HFFc6 (cell line): Measurements from ENCODE around the gene NPIPB8. TPM values are rescaled to one million over a fixed set of nuclear protein-coding genes. Genes with fewer than 3 reads are reported as not detected.
"Not testable (repeated sequence)": the region's sequence is repeated elsewhere in the genome, so short reads cannot be mapped to it uniquely, and the experiment has no call there.

Source experiments
- DNase-seq: peaks from one replicate; pipeline ENCODE4 v3.0.0-alpha.2; 2018
- H3K27ac Mint-ChIP-seq: 2 replicates; pipeline ENCODE4 v1.8.0; 2020; ENCODE audit warnings: mild to moderate bottlenecking, mixed read lengths
- H3K27me3 Mint-ChIP-seq: 2 replicates; pipeline ENCODE4 v1.8.0; 2021; ENCODE audit warnings: mild to moderate bottlenecking, moderate library complexity, mixed read lengths; ENCODE audit not compliant: insufficient read depth
- H3K36me3 Mint-ChIP-seq: 2 replicates; pipeline ENCODE4 v1.8.0; 2021; ENCODE audit warnings: low read depth, mixed read lengths
- H3K4me1 Mint-ChIP-seq: 2 replicates; pipeline ENCODE4 v1.8.0; 2020; ENCODE audit warnings: low read depth, mixed read lengths
- H3K4me3 Mint-ChIP-seq: 2 replicates; pipeline ENCODE4 v1.8.0; 2020; ENCODE audit warnings: mild to moderate bottlenecking, moderate library complexity, mixed read lengths
- H3K9me3 Mint-ChIP-seq: 2 replicates; pipeline ENCODE4 v1.8.0; 2020; ENCODE audit warnings: mild to moderate bottlenecking, mixed read lengths
- CTCF ChIP-seq: fragments of 200-600 bp; sonication (generic); IDR thresholded peaks from 2 replicates; pipeline ENCODE4 v1.5.0; 2021; ENCODE audit warnings: antibody characterized with exemption, mild to moderate bottlenecking
- total RNA-seq, 6 experiments: library from RNA; stranded (reverse); fragmentation: NEBNext Ultra II Directional; extraction: Animal tissue kit (Norgen Biotek cat#: 25700); gene quantifications; 2 replicates in 1 of 6; 3 replicates in 5 of 6; pipeline ENCODE4 v1.2.3, GENCODE V29; 2021

NPIPB8 gene
- total RNA-seq, 6 experiments from 2014 or later, result 0.31 to 0.75 TPM; not detected in 4

DNA sequence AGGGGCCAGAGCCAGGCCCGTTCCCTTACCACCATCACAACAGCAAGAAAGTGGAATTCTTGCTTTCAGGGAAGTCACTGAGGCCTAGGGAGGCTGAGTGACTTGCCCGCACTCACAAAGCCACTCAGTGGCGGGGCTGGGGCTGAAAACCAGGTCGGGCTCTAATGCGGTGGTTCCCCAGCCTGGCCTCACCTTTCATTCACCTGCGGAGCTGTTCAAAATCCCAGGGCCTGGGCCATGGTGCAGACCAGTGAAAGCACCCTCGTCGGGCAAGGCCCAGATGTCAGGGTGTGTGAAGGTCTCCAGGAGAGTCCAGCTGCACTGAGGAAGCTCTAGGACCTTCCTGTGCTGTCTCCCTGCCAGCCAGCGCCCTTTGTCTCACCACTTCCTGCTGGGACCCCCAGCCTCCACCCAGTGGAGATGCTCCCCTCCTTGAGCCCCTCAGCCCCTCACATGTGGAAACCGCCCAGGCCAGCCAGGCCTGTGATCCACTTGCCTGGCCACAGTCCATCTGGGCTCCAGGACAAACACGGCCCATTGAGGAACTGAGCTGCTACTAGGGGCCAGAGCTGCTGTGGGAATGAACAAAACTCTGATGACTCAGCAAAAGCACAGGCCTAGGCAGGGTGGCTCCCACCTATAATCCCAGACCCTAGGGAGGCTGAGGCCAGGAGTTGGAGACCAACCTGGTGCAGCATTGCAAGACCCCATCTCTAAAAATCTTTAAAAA is 28.8 kb upstream of the NPIPB8 start:
- H3K27me3 Mint-ChIP-seq, result peaks cover 41% of the 10 kb centered on the region
- H3K27ac Mint-ChIP-seq, H3K4me1 Mint-ChIP-seq, H3K36me3 Mint-ChIP-seq, H3K9me3 Mint-ChIP-seq, DNase-seq, H3K4me3 Mint-ChIP-seq: not testable (repeated sequence)

DNA sequence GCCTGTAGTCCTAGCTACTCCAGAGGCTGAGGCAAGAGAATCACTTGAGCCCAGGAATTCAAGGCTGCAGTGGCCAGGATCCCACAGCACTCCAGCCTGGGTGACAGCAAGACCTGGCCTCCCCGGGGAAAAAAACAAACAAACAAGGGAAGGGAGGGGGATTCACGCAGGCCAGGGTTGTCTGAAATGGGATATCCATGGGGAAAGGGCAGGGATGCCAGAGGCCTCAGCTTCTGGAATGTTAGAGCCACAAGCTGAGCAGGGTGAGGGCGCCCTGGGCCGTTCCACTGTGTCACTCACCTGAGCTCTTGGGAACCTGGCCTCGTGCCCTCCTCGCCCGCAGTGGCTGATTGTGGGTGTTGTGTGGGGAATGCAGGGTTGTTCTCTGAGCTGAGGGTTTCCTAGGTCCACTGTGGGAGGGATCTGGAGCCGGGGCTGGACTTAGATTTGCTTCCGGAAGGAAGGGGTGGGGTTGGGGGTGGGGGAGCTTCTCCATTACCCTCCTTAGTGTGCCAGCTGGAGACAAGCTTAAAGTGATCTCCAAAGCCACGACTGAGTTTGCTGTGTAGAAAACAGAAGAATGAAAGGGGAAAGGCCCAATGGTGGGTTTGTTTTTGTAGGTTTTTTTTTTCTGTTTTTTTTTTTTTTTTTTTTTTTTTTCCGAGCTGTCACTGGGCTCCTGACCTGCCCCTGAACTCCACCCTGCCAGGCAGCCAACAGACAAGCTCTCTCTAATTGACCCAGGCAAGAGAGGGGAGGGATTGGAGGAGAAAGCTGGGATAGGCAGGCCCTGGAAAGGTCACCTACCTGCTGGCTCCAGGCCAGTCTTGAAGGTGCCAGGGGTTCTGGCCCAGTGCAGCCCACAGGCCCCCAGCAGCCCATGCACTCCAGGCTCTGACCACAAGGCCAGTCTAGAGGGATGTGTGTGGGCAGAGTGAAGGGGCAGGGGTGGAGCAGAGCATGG is 28.0 kb upstream of the NPIPB8 start, which contains the start of gene SULT1A1:
SULT1A1 (minus strand) TSS at position 414 of the 964 bp plus-strand sequence. CDS start 1,189 bp downstream, outside the sequence.
- TF ChIP-seq CTCF, result no peak
- Mint-ChIP-seq H3K27ac (no peak within 1 kb of the TSS), H3K36me3 (no peaks in the 10 kb centered on the region), H3K27me3 (peaks cover 37% of the 10 kb centered on the region), H3K9me3 (no peaks in the 10 kb centered on the region), H3K4me1 (no peaks in the 10 kb centered on the region), H3K4me3 (no peak within 1 kb of the TSS)
- DNase-seq, result no peak

DNA sequence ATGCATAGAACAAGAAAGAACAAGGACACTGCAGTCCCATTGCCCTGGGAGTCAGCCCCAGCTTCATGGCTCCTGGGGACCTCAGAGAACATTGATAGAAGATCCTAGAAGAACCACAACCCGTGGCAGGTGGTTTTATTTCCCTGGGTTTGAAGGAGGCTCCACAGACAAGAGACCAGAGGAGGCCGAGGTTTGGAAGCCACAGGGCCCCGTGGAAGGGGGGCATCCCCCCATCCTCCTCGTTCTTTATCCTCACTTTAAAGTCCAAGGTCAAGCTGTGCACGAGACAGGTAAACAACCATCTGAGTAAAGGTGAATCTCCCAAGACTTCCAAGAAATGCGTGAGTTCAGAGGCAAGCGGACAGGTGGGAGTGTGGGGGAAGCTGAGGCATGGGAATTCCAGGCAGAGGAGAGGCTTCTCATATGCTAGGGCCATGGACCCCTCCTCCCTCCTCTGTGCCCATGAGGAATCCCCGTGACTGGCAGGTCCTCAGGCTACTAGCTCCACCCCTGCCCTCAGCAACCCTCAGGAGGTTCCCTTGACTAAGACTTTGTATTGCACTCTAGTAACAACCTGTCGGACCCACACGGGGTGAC is 27.2 kb upstream of the NPIPB8 start:
- Mint-ChIP-seq H3K9me3 (no peaks in the 10 kb centered on the region), H3K27ac (no peak overlapping the region), H3K36me3 (no peaks in the 10 kb centered on the region), H3K27me3 (peaks cover 37% of the 10 kb centered on the region), H3K4me3 (no peak overlapping the region), H3K4me1 (no peaks in the 10 kb centered on the region)
- TF ChIP-seq CTCF, result no peak
- no peak for DNase-seq

- H3K4me1 Mint-ChIP-seq, H3K27ac Mint-ChIP-seq: not testable (repeated sequence)
Measured at GRCh38 chr16:28612359-28613280, 25.2 kb upstream of the NPIPB8 start.

DNA sequence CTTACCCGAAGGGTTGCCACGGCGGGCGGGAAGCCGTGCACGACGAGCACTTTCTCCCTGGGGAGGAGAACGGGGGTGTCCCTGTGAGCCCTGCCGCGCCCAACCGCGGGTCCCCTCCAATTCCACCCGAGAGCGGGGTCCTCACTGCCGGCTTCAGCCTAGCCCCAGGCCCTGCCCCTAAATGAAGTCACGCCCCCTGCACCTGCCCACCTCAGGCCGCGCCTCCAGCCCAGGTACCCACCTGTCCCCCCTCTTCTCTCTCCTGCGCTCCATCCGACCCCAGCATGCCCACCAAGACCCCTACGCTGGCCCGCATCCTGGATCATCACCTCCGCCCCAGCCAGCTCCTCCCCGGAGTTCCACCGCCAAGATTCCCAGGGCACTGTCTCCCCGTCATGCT is 24.0 kb upstream of the NPIPB8 start:
- not testable (repeated sequence) for H3K27ac Mint-ChIP-seq, H3K9me3 Mint-ChIP-seq, H3K4me3 Mint-ChIP-seq, DNase-seq, H3K36me3 Mint-ChIP-seq, H3K4me1 Mint-ChIP-seq
- H3K27me3 Mint-ChIP-seq, result peaks cover 31% of the 10 kb centered on the region

More at GRCh38 chr16:28612359-28613280, 25.2 kb upstream of the NPIPB8 start:
- H3K27me3 Mint-ChIP-seq, result peaks cover 31% of the 10 kb centered on the region
- H3K9me3 Mint-ChIP-seq, H3K4me3 Mint-ChIP-seq, H3K36me3 Mint-ChIP-seq, DNase-seq: not testable (repeated sequence)

GRCh38 chr16:28614561-28614960 is 23.3 kb upstream of the NPIPB8 start:
- H3K4me1 Mint-ChIP-seq, H3K4me3 Mint-ChIP-seq, H3K36me3 Mint-ChIP-seq, H3K27ac Mint-ChIP-seq, DNase-seq, H3K9me3 Mint-ChIP-seq: not testable (repeated sequence)
- H3K27me3 Mint-ChIP-seq, result peaks cover 28% of the 10 kb centered on the region
